ENCODE data around the gene RNF207.

The RNF207 gene

GRCh38 chr1:6163191-6163972 is 42.5 kb upstream of the RNF207 start:
- no peak overlapping the region for H3K27ac ChIP-seq
- TF ChIP-seq CTCF (conservative IDR thresholded peaks at IDR 0.05): no peak

GRCh38 chr1:6163973-6164617 is 41.8 kb upstream of the RNF207 start:
- H3K27ac ChIP-seq: no peak overlapping the region
- TF ChIP-seq CTCF (conservative IDR thresholded peaks at IDR 0.05): no peak

- H3K27ac ChIP-seq: no peak overlapping the region
- TF ChIP-seq CTCF (conservative IDR thresholded peaks at IDR 0.05): no peak
These were observed 40.9 kb upstream of the RNF207 start for GRCh38 chr1:6165027-6165426.

- no peak overlapping the region for H3K27ac ChIP-seq
- TF ChIP-seq CTCF (conservative IDR thresholded peaks at IDR 0.05): no peak
These were observed 40.4 kb upstream of the RNF207 start for GRCh38 chr1:6165441-6165985.

- TF ChIP-seq CTCF (conservative IDR thresholded peaks at IDR 0.05): no peak
- no peak overlapping the region for H3K27ac ChIP-seq
These were observed 39.7 kb upstream of the RNF207 start for GRCh38 chr1:6166221-6166620.

GRCh38 chr1:6166655-6167390 is 39.1 kb upstream of the RNF207 start:
- no peak for TF ChIP-seq CTCF (conservative IDR thresholded peaks at IDR 0.05)
- H3K27ac ChIP-seq: no peak overlapping the region
